Aorta (tissue), 5 donors: ENCODE measurements around the gene TCF7. TPM values are rescaled to one million over a fixed set of nuclear protein-coding genes. Genes with fewer than 3 reads are reported as not detected.
A peak's percentile ranks its signal among the peaks of the same experiment; 100 is the strongest.

Experiments used
- ATAC-seq: fragments of 200-7000 bp; cut with Tn5 transposase; one replicate; pipeline ENCODE4 v1.9.1; 2022; ENCODE audit warnings: moderate library complexity; ENCODE audit not compliant: low FRiP score
- DNase-seq, 2 donors: peaks; one replicate each; pipeline ENCODE4 v3.0.0-alpha.2; 2020
- H3K27ac ChIP-seq, 2 donors: one replicate each; pipeline ENCODE4 v1.5.1; 2013; ENCODE audit warnings: low read length in 2 of 2, mild to moderate bottlenecking in 2 of 2, moderate library complexity in 2 of 2, control low read depth in 1 of 2, inconsistent platforms in 1 of 2, low read depth in 1 of 2
- H3K27me3 ChIP-seq, 2 donors: one replicate each; pipeline ENCODE4 v1.6.1; 2013; ENCODE audit warnings: control low read depth in 1 of 2, low read length in 1 of 2, mild to moderate bottlenecking in 1 of 2, moderate library complexity in 1 of 2; ENCODE audit not compliant: insufficient read depth in 2 of 2, control insufficient read depth in 1 of 2
- H3K36me3 ChIP-seq, 2 donors: one replicate each; pipeline ENCODE4 v1.6.1; 2013; ENCODE audit warnings: control low read depth in 1 of 2, low read length in 1 of 2, mild to moderate bottlenecking in 1 of 2; ENCODE audit not compliant: insufficient read depth in 2 of 2, control insufficient read depth in 1 of 2
- H3K4me1 ChIP-seq, 2 donors: one replicate each; pipeline ENCODE4 v1.6.1; 2013; ENCODE audit warnings: low read length in 2 of 2, control low read depth in 1 of 2, mild to moderate bottlenecking in 1 of 2, moderate library complexity in 1 of 2; ENCODE audit not compliant: insufficient read depth in 2 of 2, control insufficient read depth in 1 of 2
- H3K4me3 ChIP-seq, 2 donors: one replicate each; pipeline ENCODE4 v1.5.1; 2013; ENCODE audit warnings: low read length in 2 of 2, control low read depth in 1 of 2, mild to moderate bottlenecking in 1 of 2
- H3K9me3 ChIP-seq: one replicate; pipeline ENCODE4 v1.6.1; 2013; ENCODE audit warnings: mild to moderate bottlenecking, low read length; ENCODE audit not compliant: control insufficient read depth
- WGBS, 2 donors: extraction: QIAGEN DNeasy Blood & Tissue Kit; methylation state at CpG; one replicate each; pipeline ENCODE4 v1.1.7; 2013; 5-methylcytosine and 5-hydroxymethylcytosine counted together
- intact Hi-C, 2 donors: fragments of 100-400 bp; cut with DNase I; formaldehyde crosslinking; loops; one replicate each; pipeline versions ENCODE4 v1.14.2 to v1.15.0; 2022
- polyA plus RNA-seq, 2 donors: library from polyadenylated mRNA; stranded (reverse); fragments of 200-250 nt; gene quantifications; one replicate each; pipeline ENCODE4 v1.2.3, GENCODE V29; 2013
- total RNA-seq, 2 donors: library from RNA; stranded (reverse); fragmentation: NEBNext Ultra II Directional; extraction: Animal tissue kit (Norgen Biotek cat#: 25700); gene quantifications; one replicate each; pipeline ENCODE4 v1.2.1, GENCODE V29; 2021
- donor health status: healthy with polysubstance abuse.
- donor health status: Bipolar disorder and iron deficiency.
- donor health status: DM: no; HTN: no; CAD: no.
- donor health status: DM: no; HTN: no; CAD: no.
- donor health status: DM: yes; HTN: yes; CAD: no.

The TCF7 gene
- total and polyA plus RNA-seq, 4 donors: 0.54 to 4.4 (median 2.2) TPM

DNA sequence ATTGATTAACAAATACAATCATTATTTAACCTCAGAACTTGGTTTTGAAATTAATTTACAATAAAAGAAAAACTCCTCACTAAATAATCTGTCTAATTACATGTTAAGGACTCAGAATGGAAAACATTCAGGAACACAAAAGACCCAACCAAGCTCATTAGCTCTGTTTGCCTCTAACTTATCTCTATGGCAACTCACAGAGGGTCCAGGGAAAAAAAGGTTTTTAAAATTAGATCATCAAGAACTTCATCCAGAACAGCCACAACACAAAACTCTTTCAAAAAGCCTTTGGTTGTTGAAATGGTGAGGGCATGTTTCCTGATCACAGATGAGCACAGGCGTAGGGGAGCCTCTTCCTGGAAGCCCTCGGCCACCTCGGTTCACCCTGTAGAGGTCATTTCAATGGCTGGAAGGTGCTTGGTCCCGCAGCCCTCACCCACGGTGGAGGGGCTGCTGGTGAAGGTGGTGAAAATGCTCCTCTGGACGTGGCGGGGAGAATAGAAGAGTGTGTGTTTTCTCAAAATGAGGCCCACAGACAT, 17.2 kb upstream of the TCF7 start:
- no peaks in the 10 kb centered on the region for H3K27me3 ChIP-seq
- intact Hi-C loops: loop anchor here in 1 of 2 donors (5.0 kb wide), 1 partner anchor 40 kb away; no protein-coding TSS in a partner anchor
- H3K4me3 ChIP-seq: no peak overlapping the region
- H3K27ac ChIP-seq: no peak overlapping the region
- H3K36me3 ChIP-seq: no peaks in the 10 kb centered on the region
- no peaks in the 10 kb centered on the region for H3K4me1 ChIP-seq
- DNase-seq: no peak
- no peak for ATAC-seq
- 66 to 73% methylated on average over 7 of the region's 7 CpGs for WGBS, 2 donors
- H3K9me3 ChIP-seq: no peaks in the 10 kb centered on the region

DNA sequence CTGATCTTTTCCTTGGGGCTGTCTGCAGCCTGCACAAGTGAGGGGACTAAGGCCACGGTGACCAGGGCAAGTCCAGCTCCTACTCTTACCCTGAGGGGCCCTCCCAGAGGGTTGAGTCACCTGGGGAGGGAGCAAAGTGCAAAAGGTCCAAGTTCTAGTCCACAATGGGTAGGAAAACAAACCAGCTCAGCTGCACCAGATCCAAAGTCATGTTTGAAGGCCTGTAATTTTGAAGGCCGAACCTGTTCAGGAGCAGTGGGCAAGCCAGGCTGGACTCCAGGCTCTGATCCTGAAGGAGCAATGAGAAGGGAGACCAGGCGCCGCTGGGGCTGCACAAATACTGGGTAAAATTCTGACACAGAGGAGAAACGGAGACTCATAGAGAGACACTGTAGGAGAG, 15.8 kb upstream of the TCF7 start:
- no peaks in the 10 kb centered on the region for H3K9me3 ChIP-seq
- H3K27me3 ChIP-seq: no peaks in the 10 kb centered on the region
- DNase-seq (no peak), ATAC-seq (no peak)
- no peak overlapping the region for H3K27ac ChIP-seq
- 97 to 100% methylated on average over 5 of the region's 5 CpGs for WGBS, 2 donors
- intact Hi-C loops: loop anchor here in 1 of 2 donors (5.0 kb wide), 1 partner anchor 41 kb away; no protein-coding TSS in a partner anchor
- no peaks in the 10 kb centered on the region for H3K36me3 ChIP-seq
- H3K4me3 ChIP-seq: no peak overlapping the region
- no peaks in the 10 kb centered on the region for H3K4me1 ChIP-seq

DNA sequence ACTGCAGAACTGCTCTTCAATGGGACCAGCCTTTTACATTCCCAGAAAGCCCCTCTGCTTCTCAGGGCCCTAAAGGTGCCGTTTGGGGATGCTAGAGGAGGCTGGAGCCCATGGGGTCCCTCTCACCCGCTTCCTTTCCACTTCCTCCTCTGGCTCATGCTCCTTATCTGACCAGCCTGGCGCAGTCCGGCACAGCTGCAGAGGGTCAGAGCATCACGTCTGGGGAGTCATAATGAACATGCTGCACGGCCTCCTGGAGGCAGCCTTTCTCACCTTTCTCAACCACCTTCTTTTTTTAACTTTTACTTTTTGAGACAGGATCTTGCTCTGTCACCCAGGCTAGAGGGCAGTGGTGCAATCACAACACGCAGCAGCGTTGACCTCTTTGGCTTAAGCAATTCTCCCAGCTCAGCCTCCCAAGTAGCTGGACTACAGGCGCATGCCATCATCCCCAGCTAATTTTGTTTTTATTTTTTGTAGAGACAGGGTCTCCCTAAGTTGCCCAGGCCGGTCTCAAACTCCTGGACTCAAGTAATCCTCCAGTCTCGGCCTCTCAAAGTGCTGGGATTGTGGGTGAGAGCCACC, 15.1 kb upstream of the TCF7 start:
- H3K4me3 ChIP-seq: no peak overlapping the region
- H3K27ac ChIP-seq: no peak overlapping the region
- DNase-seq: no peak
- no peak for ATAC-seq
- H3K4me1 ChIP-seq: no peaks in the 10 kb centered on the region
- no peaks in the 10 kb centered on the region for H3K9me3 ChIP-seq
- intact Hi-C loops: loop anchor here in 1 of 2 donors (5.0 kb wide), 1 partner anchor 42 kb away; no protein-coding TSS in a partner anchor
- H3K27me3 ChIP-seq: no peaks in the 10 kb centered on the region
- 94 to 97% methylated on average over 11 of the region's 11 CpGs for WGBS, 2 donors
- H3K36me3 ChIP-seq: no peaks in the 10 kb centered on the region

DNA sequence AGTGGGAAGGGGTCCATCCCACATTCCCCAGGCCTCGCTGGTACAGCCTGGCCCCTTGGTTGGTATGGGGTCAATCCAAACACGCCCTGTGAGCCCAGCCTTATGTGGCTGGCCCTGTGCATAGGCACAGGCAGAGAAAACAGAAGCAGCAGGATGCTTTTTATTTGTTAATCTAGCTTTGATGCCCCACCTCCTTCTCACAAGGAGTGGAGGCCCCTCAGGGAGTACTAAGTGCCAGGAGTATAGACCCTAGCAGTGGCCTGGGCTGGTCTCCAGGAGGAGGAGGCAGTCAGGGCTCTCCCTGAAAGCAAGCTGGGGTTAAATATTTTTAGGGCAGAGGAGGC, 14.6 kb upstream of the TCF7 start:
- ATAC-seq (no peak), DNase-seq (no peak)
- no peak overlapping the region for H3K27ac ChIP-seq
- no peak overlapping the region for H3K4me3 ChIP-seq
- H3K27me3 ChIP-seq: no peaks in the 10 kb centered on the region
- intact Hi-C loops: loop anchor here (5.0 kb wide), 3 partner anchors 37 to 43 kb away; no protein-coding TSS in a partner anchor
- WGBS, 2 donors: 91 to 92% methylated on average over 2 of the region's 2 CpGs
- H3K36me3 ChIP-seq: no peaks in the 10 kb centered on the region
- H3K9me3 ChIP-seq: no peaks in the 10 kb centered on the region
- no peaks in the 10 kb centered on the region for H3K4me1 ChIP-seq

DNA sequence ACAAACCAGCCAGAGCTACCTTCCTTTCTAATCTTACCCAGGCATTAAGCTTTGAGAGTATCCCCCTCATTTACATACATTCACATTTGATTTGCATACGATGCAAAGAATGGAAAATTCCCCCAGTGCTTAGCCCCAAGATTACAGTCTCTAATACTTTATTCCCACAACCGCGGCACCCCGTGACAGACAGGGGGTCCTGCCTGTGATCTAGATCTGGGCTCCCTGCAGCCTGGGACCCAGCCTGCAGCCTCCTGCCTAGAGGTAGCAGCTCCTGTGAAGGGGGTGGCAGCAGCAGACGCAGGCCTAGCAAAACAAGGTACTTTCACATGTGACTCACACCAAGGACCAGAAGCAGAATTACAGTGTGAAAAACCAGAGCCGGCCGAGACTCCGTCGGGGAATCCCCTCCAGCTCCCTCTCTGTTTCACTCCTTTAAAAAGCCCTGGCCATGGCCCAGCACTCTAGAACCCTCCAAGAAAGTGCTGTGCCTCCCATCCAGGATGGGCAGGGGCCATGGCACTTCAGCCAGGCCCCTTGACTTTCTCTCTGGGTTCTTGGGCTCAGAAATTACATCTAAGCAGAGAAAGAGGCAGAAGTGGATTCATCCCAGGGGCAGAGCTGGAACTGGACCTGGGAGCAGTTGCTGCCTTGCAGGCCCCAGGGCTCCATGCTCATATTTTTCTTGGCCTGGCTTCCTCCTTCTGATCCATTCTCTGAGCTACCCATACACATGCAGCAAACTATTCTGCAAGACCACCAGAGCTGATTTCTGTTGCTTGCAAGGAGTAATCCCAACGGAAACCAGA, 14.0 kb upstream of the TCF7 start:
- H3K27me3 ChIP-seq: no peaks in the 10 kb centered on the region
- DNase-seq: peak; percentile 67 to 84
- H3K4me1 ChIP-seq: no peaks in the 10 kb centered on the region
- no peaks in the 10 kb centered on the region for H3K9me3 ChIP-seq
- WGBS, 2 donors: 37 to 40% methylated on average over 10 of the region's 10 CpGs
- no peak for ATAC-seq
- no peak overlapping the region for H3K4me3 ChIP-seq
- intact Hi-C loops: loop anchor here (5.0 kb wide), 2 partner anchors 37 to 42 kb away; no protein-coding TSS in a partner anchor
- H3K27ac ChIP-seq: no peak overlapping the region
- H3K36me3 ChIP-seq: no peaks in the 10 kb centered on the region

DNA sequence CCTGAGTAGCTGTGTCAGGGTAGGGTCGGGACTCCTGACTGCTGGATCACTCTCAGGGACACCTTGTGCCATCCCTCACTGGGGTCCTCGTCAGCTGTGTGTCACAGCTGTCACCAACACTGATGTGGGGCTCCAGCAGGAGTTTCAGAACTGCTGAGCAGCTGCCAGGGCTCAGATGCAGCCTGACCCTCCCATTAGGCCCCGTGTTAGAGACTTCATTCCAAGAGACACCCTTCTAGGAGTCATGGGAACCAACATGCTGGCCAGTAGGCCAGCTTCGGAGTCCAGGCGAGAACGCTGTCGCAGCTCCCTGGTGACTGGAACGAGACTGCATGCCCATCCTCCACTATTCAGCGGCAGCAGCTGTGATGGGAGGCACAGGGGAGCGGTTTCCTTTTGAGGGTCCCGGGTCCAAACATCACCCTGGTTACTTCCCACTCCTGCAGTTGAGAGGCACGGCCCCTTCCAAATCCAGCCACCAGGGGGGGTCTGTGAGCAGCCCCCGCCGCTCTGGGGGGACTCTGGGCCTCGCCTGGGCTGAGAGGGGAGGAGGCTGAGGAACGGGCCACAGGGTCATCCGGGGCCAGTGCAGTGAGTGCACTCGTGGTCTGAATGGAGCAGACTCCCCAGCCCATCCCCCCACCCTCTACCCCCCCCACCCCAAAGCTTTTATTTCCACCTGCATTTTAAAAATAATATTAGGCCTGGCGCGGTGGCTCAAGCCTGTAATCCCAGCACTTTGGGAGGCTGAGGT, 12.6 kb upstream of the TCF7 start:
- WGBS, 2 donors: 45 to 50% methylated on average over 18 to 20 of the region's 20 CpGs
- Histone ChIP-seq H3K4me3 (no peak overlapping the region), H3K9me3 (no peaks in the 10 kb centered on the region), H3K4me1 (no peaks in the 10 kb centered on the region), H3K27me3 (no peaks in the 10 kb centered on the region), H3K27ac (no peak overlapping the region), H3K36me3 (no peaks in the 10 kb centered on the region)
- intact Hi-C loops: loop anchor here (5.0 kb wide), 2 partner anchors 35 to 40 kb away; no protein-coding TSS in a partner anchor
- DNase-seq (peak in 1 of 2 donors; percentile 90), ATAC-seq (peak; percentile 75)

DNA sequence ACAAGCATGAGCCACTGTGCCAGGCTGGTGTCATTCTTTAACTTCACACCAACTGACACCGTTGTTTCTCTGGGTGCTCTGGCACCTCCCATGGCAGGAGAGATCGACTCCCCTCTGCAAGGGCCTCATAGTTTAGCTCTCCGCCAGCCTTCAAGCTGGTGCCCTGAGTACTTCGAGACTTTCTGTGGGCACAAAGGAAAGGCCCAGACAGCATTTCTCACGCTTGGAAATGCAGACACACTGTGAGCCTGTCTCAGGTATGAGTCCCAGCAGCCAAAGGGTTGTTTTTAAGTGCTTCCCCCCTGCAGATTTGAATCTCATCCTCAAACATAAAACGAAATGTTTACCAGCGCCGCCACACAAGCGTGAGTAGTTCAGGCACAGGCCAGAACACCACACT, 11.1 kb upstream of the TCF7 start:
- WGBS, 2 donors: 93 to 94% methylated on average over 9 of the region's 9 CpGs
- ATAC-seq (no peak), DNase-seq (no peak)
- no peak overlapping the region for H3K4me3 ChIP-seq
- H3K9me3 ChIP-seq: no peaks in the 10 kb centered on the region
- no peaks in the 10 kb centered on the region for H3K36me3 ChIP-seq
- intact Hi-C loops: loop anchor here (5.0 kb wide), 2 partner anchors 34 to 39 kb away; no protein-coding TSS in a partner anchor
- no peak overlapping the region for H3K27ac ChIP-seq
- H3K27me3 ChIP-seq: no peaks in the 10 kb centered on the region
- H3K4me1 ChIP-seq: no peaks in the 10 kb centered on the region

DNA sequence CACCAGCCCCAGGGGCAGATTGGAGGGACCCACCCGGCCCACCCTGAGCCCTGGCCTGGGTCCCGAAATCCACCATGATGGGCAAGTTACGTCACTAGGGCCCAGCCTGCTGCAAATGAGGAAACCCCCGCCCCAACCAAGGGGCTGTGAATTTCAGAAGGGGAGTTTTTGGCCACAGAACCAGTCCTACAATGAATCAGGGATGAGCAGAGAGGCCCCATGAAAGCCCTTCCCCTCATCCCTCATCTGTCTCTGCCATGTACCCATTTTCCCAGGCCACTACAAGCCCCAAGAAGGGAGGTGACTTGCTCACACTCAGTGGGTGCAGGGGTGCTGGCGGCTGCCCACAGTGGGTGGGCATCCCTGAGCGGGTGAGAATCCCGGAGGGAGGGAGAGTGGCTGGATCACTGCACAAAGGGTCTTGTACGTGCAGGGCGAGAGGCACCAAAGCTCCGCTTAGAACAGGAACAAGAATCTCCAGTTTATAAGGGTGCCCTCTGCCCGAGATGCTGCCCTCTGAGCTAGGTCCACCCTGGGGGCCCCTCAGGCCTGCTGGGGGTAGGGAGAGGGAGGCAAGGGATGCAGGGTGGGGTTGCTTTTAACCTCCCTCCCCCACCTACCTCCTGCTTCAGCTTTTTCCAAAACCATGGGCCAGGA, 10.4 kb upstream of the TCF7 start:
- intact Hi-C loops: loop anchor here (5.0 kb wide), 2 partner anchors 33 to 38 kb away; no protein-coding TSS in a partner anchor
- 95 to 97% methylated on average over 11 of the region's 11 CpGs for WGBS, 2 donors
- H3K4me3 ChIP-seq: no peak overlapping the region
- no peaks in the 10 kb centered on the region for H3K36me3 ChIP-seq
- no peak for ATAC-seq
- H3K4me1 ChIP-seq: no peaks in the 10 kb centered on the region
- H3K27me3 ChIP-seq: no peaks in the 10 kb centered on the region
- H3K9me3 ChIP-seq: no peaks in the 10 kb centered on the region
- no peak for DNase-seq
- no peak overlapping the region for H3K27ac ChIP-seq
